IMR-90 (cell line): ENCODE measurements around the gene EPSTI1. TPM values are rescaled to one million over a fixed set of nuclear protein-coding genes. Genes with fewer than 3 reads are reported as not detected.

Experiments
- ATAC-seq: fragments of 200-7000 bp; cut with Tn5 transposase; 2 replicates; pipeline ENCODE4 v1.9.1; 2020; ENCODE audit warnings: low read depth, mild to moderate bottlenecking, moderate library complexity
- BruUV-seq: library from RNA; stranded (reverse); fragments of 400-500 nt; replicated peaks from 2 replicates; lab custom pipeline; 2021; lab: Mats Ljungman, UMichigan
- CTCF ChIA-PET: fragments of 300-600 bp; formaldehyde crosslinking; extraction: SDS; loops from one replicate; lab custom pipeline; 2021; ENCODE audit warnings: antibody characterized with exemption; lab: Yijun Ruan, JAX
- POLR2A ChIA-PET: fragments of 300-600 bp; sonication (Branson Sonifier 250); formaldehyde crosslinking; loops from one replicate; lab custom pipeline; 2022; ENCODE audit warnings: antibody characterized with exemption; ENCODE audit not compliant: unreplicated experiment; lab: Charles Lee
- DNase-seq: peaks from one replicate; pipeline ENCODE4 v3.0.0; 2013
- H2AFZ ChIP-seq: replicated peaks from 2 replicates; pipeline ENCODE3; 2013; ENCODE audit warnings: low read length, mild to moderate bottlenecking; ENCODE audit not compliant: poor library complexity
- H2AK5ac ChIP-seq: 2 replicates; pipeline ENCODE4 v1.6.1; 2013; ENCODE audit warnings: low read depth, low read length, inconsistent platforms
- H2AK9ac ChIP-seq: replicated peaks from 2 replicates; pipeline ENCODE3; 2013; ENCODE audit warnings: mild to moderate bottlenecking, low read depth, low read length, moderate library complexity; ENCODE audit not compliant: poor library complexity
- H2BK120ac ChIP-seq: 2 replicates; pipeline ENCODE4 v1.6.1; 2013; ENCODE audit warnings: low read depth, low read length, inconsistent platforms
- H2BK15ac ChIP-seq: 3 replicates; pipeline ENCODE4 v1.6.1; 2013; ENCODE audit warnings: low read depth, low read length, inconsistent platforms
- H2BK20ac ChIP-seq: 2 replicates; pipeline ENCODE4 v1.6.1; 2013; ENCODE audit warnings: low read depth, mild to moderate bottlenecking, inconsistent platforms, low read length, moderate library complexity
- H2BK5ac ChIP-seq: 2 replicates; pipeline ENCODE4 v1.6.1; 2013; ENCODE audit warnings: mild to moderate bottlenecking, low read depth, low read length, inconsistent platforms; ENCODE audit not compliant: poor library complexity, severe bottlenecking
- H3K14ac ChIP-seq: replicated peaks from 2 replicates; pipeline ENCODE4 v1.6.1; 2013; ENCODE audit warnings: low read depth, low read length, inconsistent platforms
- H3K18ac ChIP-seq: 2 replicates; pipeline ENCODE4 v1.6.1; 2013; ENCODE audit warnings: low read depth, low read length, control low read depth
- H3K23ac ChIP-seq: 2 replicates; pipeline ENCODE4 v1.6.1; 2013; ENCODE audit warnings: low read depth, low read length, inconsistent platforms
- H3K27ac ChIP-seq: 2 replicates; pipeline ENCODE4 v1.5.1; 2013; ENCODE audit warnings: mild to moderate bottlenecking, control low read depth, low read length; ENCODE audit not compliant: insufficient read depth
- H3K27me3 ChIP-seq: 2 replicates; pipeline ENCODE4 v1.6.1; 2013; ENCODE audit warnings: low read length; ENCODE audit not compliant: control insufficient read depth, insufficient read depth
- H3K36me3 ChIP-seq: 2 replicates; pipeline ENCODE4 v1.6.1; 2013; ENCODE audit warnings: low read length, mixed read lengths; ENCODE audit not compliant: control insufficient read depth, insufficient read depth
- H3K4ac ChIP-seq: 2 replicates; pipeline ENCODE4 v1.6.1; 2013; ENCODE audit warnings: low read depth, low read length, inconsistent platforms
- H3K4me1 ChIP-seq: 2 replicates; pipeline ENCODE4 v1.6.1; 2013; ENCODE audit warnings: low read length, mixed read lengths; ENCODE audit not compliant: control insufficient read depth, insufficient read depth
- H3K4me2 ChIP-seq: 2 replicates; pipeline ENCODE4 v1.6.1; 2013; ENCODE audit warnings: low read depth, mild to moderate bottlenecking, control low read depth, low read length, moderate library complexity
- H3K4me3 ChIP-seq: 2 replicates; pipeline ENCODE4 v1.5.1; 2013; ENCODE audit warnings: low read depth, mild to moderate bottlenecking, control low read depth, low read length, moderate library complexity; ENCODE audit not compliant: insufficient read depth
- H3K56ac ChIP-seq: 2 replicates; pipeline ENCODE4 v1.6.1; 2013; ENCODE audit warnings: low read length, inconsistent platforms; ENCODE audit not compliant: insufficient read depth; ENCODE audit errors: extremely low read depth
- H3K79me1 ChIP-seq, 2 experiments: 2 replicates each; pipeline ENCODE4 v1.6.1; 2013; ENCODE audit warnings: low read length in 2 of 2, inconsistent platforms in 1 of 2, low read depth in 1 of 2
- H3K9ac ChIP-seq: 2 replicates; pipeline ENCODE4 v1.6.1; 2013; ENCODE audit warnings: low read depth, low read length, control low read depth
- H3K9me1 ChIP-seq: 2 replicates; pipeline ENCODE4 v1.6.1; 2013; ENCODE audit warnings: low read length, inconsistent platforms; ENCODE audit not compliant: insufficient read depth
- H3K9me3 ChIP-seq: 2 replicates; pipeline ENCODE4 v1.6.1; 2013; ENCODE audit warnings: low read length; ENCODE audit not compliant: control insufficient read depth, insufficient read depth
- H4K20me1 ChIP-seq: 2 replicates; pipeline ENCODE4 v1.6.1; 2013; ENCODE audit warnings: low read length, inconsistent platforms; ENCODE audit not compliant: insufficient read depth
- H4K5ac ChIP-seq: 2 replicates; pipeline ENCODE4 v1.6.1; 2013; ENCODE audit warnings: mild to moderate bottlenecking, low read depth, low read length, control low read depth
- H4K8ac ChIP-seq, 2 experiments: 2 replicates each; pipeline ENCODE4 v1.6.1; 2013; ENCODE audit warnings: low read depth in 2 of 2, low read length in 2 of 2, control low read depth in 1 of 2, inconsistent platforms in 1 of 2
- H4K91ac ChIP-seq: 2 replicates; pipeline ENCODE4 v1.6.1; 2013; ENCODE audit warnings: low read depth, low read length, inconsistent platforms; ENCODE audit not compliant: insufficient read depth
- BHLHE40 ChIP-seq: fragments of 150-350 bp; IDR thresholded peaks from 2 replicates; pipeline ENCODE4 v1.6.1; 2016; ENCODE audit warnings: mild to moderate bottlenecking, low read depth, low read length
- whole genome bisulfite sequencing, 2 experiments: methylation state at CpG; one replicate each; pipeline versions ENCODE4 v1.1.5 to v1.1.7; 2013; ENCODE audit warnings: missing lambda C conversion rate in 2 of 2; ENCODE audit not compliant: insufficient read length in 1 of 2; ENCODE audit errors: extremely low coverage in 2 of 2; 5-methylcytosine and 5-hydroxymethylcytosine counted together
- dilution Hi-C: fragments of 300-500 bp; cut with HindIII; formaldehyde crosslinking; loops from one replicate; pipeline ENCODE4 v1.14.3; 2018; ENCODE audit warnings: low sequenced_read_pairs; ENCODE audit not compliant: unreplicated experiment
- in situ Hi-C: fragments of 300-500 bp; cut with MboI; formaldehyde crosslinking; loops from 3 replicates; pipeline ENCODE4 v1.14.3; 2019; ENCODE audit warnings: low sequenced_read_pairs, inconsistent platforms, mixed read lengths
- intact Hi-C: fragments of 100-400 bp; cut with micrococcal nuclease; formaldehyde crosslinking; loops from 2 replicates; pipeline ENCODE4 v1.10.0; 2022
- polyA plus RNA-seq, 3 experiments: library from polyadenylated mRNA; depleted of rRNA; stranded (reverse); fragments of >200 nt; gene quantifications; 2 replicates each; pipeline ENCODE4 v1.2.3, GENCODE V29; 2012; ENCODE audit warnings: low replicate concordance in 1 of 3
- total RNA-seq: library from RNA; depleted of rRNA; stranded (reverse); fragments of >200 nt; gene quantifications from 2 replicates; pipeline ENCODE4 v1.2.3, GENCODE V29; 2012

Gene EPSTI1
- total and polyA plus RNA-seq, 2 of the 4 experiments (the other 2 are of a cell fraction): 0.90 to 1.6 TPM

DNA sequence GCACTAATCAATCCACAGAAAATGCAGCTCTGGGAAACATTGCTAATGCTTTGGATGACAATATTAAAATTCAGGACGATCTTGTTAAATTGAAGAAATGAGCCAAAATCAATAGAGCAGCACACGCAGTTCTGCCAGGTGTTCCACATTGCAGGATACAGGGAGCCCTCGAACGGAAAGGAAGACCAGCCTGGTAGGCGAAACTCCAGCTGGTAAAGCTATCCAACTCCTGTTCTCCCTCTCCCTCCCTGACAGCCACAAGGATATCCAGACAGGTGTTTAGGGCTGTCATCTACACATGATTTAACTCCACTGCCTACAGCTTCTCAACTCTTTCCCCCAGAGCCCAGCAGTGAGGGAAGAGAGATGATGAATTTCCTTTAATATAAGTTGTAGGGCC, 67.7 kb downstream of the EPSTI1 start:
- Histone ChIP-seq H2AFZ (no peak overlapping the region), H2BK20ac (no peak overlapping the region), H2AK9ac (no peak overlapping the region), H2AK5ac (no peak overlapping the region), H3K18ac (no peak overlapping the region), H3K4ac (no peak overlapping the region), H3K56ac (no peak overlapping the region), H3K36me3 (no peaks in the 10 kb centered on the region), H3K9ac (no peak overlapping the region), H2BK120ac (no peak overlapping the region), H4K5ac (no peak overlapping the region), H3K14ac (no peak overlapping the region), H2BK15ac (no peak overlapping the region), H3K79me1 (no peaks in the 10 kb centered on the region), H3K4me2 (no peak overlapping the region), H2BK5ac (no peak overlapping the region), H3K9me1 (no peaks in the 10 kb centered on the region), H4K8ac (no peak overlapping the region), H3K4me3 (no peak overlapping the region), H4K20me1 (no peaks in the 10 kb centered on the region), H3K27ac (no peak overlapping the region), H4K91ac (no peak overlapping the region), H3K9me3 (peaks cover 2% of the 10 kb centered on the region; the same call in 1 of the 2 replicates), H3K4me1 (no peaks in the 10 kb centered on the region), H3K23ac (no peak overlapping the region), H3K27me3 (no peaks in the 10 kb centered on the region)
- TF ChIP-seq BHLHE40: no peak
- BruUV-seq: no TSS peak
- ChIA-PET CTCF (no interaction called here), POLR2A (no interaction called here)
- in situ Hi-C loops: no loop called here
- 100% methylated on average over 1 of the region's 5 CpGs; no CpG with 5 or more reads in 1 of the 2 experiments for WGBS, 2 experiments
- intact Hi-C loops: no loop called here
- ATAC-seq: no peak
- dilution Hi-C loops: no loop called here
- no peak for DNase-seq
